Measurements from ENCODE around the gene EMCN.
"Not testable (repeated sequence)": the region's sequence is repeated elsewhere in the genome, so short reads cannot be mapped to it uniquely, and the experiment has no call there.

Gene EMCN

DNA sequence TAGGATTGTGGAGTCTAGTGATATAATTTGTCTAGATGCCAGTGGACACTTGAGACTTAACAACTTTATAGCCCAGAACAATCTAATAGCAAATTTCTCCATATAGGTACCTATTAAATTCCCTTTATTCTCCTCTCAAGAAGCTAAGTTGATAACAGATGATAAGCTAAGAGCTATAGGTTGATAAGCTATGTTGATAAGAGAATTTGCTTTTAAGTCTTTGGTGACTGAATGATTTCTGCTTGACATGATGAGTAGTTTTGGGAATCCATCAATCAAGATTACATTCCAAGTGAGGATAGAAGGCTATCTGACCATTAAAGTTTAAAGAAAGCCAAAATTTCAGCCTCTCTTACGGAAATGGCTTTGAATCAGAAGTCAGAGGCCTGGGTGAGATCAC is 131.6 kb downstream of the EMCN start:
- no peak for DNase-seq (ENCODE audit: extremely low read depth in 1 of 2, low read depth in 1 of 2)

DNA sequence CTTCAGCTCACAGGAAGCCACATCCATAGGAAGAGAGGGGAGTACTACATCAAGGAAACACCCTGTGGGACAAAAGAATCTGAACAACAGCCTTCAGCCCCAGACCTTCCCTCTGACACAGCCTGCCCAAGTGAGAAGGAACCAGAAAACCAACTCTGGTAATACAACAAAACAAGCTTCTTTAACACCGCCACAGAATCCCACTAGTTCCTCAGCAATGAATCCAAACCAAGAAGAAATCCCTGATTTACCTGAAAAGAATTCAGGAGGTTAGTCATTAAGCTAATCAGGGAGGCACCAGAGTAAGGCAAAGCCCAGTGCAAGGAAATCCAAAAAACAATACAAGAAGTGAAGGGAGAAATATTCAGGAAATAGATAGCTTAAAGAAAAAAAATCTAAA is 137.4 kb downstream of the EMCN start:
- DNase-seq (ENCODE audit: extremely low read depth in 1 of 2, low read depth in 1 of 2) = not testable (repeated sequence)

DNA sequence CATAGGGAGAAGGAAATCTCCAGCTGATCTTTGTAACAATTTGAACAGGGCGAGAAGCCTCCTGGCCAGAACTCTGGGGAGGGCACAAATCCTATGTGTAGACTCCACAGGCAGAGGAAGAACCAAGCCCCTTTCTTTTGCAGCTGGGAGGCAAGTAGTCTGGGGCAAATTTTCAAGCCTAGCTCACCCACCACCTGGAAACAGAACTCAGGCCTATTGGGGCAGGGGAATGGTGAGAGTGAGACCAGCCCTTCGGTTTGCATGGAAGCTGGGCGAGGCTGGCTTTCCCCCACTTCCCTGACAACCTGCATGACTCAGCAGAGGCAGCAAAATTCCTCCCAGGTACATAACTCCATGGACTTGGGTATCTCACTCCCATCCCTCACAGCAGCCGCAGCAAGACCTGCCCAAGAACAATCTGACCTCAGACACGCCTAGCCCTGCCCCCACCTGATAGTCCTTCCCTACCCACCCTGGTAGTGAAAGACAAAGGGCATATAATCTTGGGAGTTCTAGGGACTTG is 138.2 kb downstream of the EMCN start:
- no peak for DNase-seq (ENCODE audit: extremely low read depth in 1 of 2, low read depth in 1 of 2)

DNA sequence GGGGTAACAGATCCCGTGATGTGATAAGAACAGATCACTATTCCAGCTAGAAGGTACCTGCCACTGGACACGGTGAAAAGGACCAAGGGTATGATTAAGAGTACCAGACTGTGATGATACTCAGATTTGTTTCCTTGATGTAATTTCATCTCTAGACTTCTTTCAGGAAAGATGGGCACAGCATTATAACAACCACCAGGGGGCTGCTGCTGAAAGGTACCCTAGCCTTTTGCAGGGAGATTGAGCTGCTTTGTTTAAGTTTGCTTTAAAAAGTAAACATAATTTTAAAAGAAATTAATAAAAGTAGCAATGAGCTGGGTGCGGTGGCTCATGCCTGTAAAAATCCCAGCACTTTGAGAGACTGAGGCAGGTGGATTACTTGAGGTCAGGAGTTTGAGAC is 145.4 kb downstream of the EMCN start:
- DNase-seq (ENCODE audit: extremely low read depth in 1 of 2, low read depth in 1 of 2) = no peak

DNA sequence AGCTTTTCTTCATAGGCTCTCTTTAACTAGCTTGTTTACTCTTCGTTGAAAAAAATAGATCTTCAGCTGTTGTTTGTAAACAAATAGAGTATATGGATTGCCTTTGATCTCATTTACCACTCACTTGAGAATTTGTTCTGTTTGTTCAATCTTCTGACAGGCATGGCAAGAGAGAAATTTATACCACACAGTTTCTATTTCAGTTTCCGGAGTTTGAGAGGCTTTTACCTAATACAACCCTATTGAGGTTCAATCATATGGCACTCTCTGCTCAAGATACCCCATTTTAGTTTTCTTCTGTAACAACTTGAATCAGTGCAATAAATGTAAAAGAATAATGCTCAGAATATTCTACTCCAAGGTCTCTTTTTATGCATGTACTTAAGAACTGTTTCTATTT is 148.0 kb downstream of the EMCN start:
- no peak for DNase-seq (ENCODE audit: extremely low read depth in 1 of 2, low read depth in 1 of 2)

DNA sequence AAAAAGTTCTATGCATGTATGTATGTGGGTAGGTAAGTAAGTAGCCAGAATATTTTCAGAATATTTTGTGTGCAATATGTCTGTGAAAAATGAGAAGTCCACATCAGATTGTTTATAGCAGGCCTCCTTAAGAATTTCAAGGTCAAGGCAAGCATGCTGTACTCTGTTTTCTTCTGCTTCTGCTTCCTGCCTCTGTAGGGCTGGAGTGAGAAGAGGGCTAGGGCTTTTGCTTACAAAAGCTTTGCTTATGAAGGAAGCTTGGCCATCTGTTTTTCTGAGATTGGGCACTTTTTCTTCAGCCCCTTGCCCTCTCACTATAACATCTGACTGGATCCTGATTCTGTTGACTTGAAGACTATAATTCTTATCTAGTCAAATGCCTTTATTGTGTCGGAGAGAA is 150.4 kb downstream of the EMCN start:
- no peak for DNase-seq (ENCODE audit: extremely low read depth in 1 of 2, low read depth in 1 of 2)

DNA sequence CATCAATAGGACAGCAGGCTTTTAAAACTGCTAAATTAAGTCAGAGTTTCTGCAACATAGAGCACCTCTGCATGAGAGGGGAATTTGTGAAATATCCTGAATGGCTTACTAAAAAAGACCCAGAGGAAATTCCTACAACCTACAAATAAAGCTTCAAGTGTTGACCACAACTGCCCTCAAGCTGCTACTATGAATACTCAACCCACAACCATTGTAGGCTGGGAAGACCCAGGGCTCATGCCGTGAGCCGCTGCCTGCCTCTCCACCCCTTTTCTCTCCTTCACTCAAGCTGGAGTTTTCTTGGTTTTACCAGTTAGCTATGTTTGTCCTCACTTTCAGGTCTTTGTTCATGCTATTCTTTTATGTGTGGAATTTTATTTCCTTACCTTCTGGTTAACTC is 151.6 kb downstream of the EMCN start:
- no peak for DNase-seq (ENCODE audit: extremely low read depth in 1 of 2, low read depth in 1 of 2)

DNA sequence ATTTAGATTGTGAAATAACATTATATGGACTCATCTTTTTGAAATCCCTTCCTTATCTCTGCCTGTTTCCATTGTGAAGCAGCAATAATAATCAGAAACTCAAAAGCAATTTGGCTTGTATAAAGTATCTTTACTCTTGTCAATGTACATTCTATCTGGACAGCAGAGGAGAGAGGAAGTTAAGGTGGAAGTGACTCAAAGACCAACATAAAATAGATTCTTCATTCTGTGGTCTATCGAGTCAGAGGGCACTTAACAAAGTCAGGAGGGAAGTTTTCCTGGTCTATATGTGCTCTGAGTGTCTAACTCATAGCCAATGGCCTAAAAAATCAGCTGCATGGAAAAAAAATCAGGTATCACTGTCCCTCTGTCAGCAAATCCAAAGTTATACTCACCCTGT is 155.5 kb downstream of the EMCN start:
- no peak for DNase-seq (ENCODE audit: extremely low read depth in 1 of 2, low read depth in 1 of 2)

DNA sequence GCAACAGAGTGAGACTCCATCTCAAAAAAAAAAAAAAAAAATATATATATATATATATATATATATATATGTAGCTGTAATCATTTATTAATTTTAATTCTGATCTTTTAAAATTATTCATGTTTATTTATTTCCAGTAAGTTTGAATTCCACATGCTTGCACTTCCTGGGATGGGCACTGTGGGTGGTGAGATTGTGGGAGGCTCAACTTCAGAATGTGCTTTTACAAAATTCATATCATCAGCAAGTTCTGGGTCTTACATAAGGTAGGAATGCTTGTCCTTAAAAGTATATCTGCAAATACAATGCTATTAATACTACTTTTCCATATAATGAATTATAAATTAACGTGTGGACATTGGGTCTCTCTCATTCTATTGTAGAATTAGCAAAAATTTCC is 156.5 kb downstream of the EMCN start:
- no peak for DNase-seq (ENCODE audit: extremely low read depth in 1 of 2, low read depth in 1 of 2)

DNA sequence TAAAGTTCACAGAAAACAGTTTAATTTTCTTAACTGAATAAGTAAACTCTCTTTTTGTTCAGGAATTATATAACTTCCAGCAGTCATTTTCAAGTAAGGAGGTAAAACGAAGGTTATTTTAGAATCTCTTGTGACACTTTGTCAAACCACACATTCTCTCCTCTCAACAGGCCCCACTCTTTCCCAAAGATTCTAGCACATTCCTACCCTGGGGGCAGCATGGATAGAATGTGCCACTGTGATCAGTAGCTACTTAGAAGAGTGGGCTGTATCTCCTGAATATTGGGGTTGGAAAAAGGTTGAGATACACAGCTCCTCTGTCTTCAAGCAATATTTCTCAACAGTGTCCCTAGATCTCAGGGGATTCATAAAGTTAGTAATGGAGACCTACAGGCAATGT is 157.6 kb downstream of the EMCN start:
- DNase-seq (ENCODE audit: extremely low read depth in 1 of 2, low read depth in 1 of 2) = no peak

DNA sequence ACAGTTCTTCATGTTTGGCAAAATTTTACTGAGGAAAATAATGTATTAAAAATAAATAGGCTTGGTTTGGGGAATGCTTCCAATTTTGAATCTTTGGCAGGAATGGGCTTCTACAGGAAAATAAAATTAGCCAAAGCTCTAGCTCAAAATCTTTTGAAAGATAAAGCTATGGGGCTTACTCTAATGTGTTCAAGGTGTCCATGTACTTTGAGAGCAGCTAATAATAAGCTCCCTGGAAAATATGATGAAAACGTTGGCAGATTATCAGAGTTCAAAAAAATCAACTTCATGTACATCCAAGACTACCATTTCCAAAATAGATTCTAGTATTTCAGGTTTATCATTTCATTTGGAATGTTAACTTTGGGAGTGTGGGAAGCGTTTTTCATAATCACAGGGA is 158.4 kb downstream of the EMCN start:
- DNase-seq (ENCODE audit: extremely low read depth in 1 of 2, low read depth in 1 of 2) = no peak

DNA sequence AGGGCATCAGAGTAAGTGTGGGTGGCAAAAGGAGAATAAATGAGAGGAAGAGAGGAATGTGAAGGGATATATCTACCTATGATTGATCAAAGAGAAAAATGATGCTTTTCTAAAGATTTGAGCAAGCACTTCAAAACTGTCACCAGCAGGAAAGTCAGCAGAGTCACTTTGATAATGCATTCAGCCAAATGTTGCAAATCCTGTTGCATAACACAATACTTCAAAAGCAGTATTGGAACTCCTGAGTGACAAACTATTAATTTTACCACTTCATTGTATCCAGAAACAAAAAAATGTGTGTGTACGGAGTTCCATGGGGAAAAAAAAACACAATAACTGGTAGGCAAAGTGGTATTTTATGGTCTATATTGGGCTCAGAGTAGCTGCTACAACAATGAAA is 160.3 kb downstream of the EMCN start:
- DNase-seq (ENCODE audit: extremely low read depth in 1 of 2, low read depth in 1 of 2) = no peak

DNA sequence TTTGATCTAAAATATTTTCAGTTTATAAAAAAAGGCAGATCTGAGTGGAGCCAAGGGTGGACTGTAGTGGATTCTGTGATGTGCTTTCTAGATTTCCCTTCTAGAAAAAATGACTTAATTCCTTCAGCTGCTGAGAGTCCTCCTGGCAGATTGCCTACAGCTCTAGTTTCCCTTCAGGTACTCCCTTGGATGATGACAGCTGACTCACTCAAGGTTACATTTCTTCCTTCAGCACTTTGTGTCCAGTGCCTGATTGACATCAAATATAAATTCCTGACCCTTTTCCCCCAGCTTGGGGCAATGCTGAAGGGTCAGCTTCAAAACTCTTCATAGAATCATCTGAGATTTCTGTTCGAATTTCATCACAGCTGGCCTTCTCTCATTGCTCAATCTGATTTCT is 161.7 kb downstream of the EMCN start:
- DNase-seq (ENCODE audit: extremely low read depth in 1 of 2, low read depth in 1 of 2) = no peak

DNA sequence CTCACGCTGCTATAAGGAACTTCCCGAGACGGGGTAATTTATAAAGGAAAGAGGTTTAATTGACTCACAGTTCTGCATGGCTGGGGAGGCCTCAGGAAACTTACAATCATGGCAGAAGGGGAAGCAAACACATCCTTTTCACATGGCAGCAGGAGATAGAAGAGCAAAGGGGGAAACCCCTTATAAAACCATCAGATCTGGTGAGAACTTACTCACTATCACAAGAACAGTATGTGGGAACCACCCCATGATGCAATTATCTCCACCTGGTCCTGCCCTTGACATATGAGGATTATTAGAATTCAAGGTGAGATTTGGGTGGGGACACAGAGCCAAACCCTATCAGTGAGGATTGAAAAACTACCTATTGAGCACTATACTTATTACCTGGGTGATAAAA is 165.5 kb downstream of the EMCN start:
- DNase-seq (ENCODE audit: extremely low read depth in 1 of 2, low read depth in 1 of 2) = not testable (repeated sequence)

DNA sequence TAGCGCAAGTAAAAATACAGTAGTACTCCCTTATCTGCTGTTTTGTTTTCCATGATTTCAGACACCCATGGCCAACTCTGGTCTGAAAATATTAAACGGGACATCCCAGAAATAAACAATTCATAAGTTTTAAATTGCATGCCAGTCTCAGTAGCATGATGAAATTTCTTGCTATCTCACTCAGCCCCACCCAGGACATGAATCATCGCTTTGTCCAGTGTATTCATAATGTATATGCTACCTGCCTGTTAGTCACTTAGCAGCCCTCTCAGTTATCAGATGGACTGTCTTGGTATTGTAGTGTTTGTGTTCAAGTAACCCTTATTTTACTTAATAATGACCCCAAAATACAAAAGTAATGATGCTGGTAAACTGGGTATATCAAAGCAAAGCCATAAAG is 169.3 kb downstream of the EMCN start:
- DNase-seq (ENCODE audit: extremely low read depth in 1 of 2, low read depth in 1 of 2) = no peak

DNA sequence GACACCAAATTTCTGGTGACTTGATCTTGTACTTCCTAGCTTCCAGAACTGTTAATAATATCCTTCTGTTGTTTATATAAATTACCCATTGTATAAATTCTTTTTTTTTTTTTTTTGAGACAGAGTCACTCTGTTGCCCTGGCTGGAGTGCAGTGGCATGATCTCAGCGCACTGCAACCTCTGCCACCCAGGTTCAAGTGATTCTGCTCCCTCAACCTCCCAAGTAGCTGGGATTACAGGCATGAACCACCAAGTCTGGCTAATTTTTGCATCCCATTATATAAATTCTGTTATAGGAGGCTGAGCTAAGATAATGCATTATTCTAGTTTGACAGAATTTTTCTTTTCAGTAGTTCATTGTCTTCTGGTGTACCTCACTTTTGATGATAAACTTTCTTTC is 170.6 kb downstream of the EMCN start:
- no peak for DNase-seq (ENCODE audit: extremely low read depth in 1 of 2, low read depth in 1 of 2)

DNA sequence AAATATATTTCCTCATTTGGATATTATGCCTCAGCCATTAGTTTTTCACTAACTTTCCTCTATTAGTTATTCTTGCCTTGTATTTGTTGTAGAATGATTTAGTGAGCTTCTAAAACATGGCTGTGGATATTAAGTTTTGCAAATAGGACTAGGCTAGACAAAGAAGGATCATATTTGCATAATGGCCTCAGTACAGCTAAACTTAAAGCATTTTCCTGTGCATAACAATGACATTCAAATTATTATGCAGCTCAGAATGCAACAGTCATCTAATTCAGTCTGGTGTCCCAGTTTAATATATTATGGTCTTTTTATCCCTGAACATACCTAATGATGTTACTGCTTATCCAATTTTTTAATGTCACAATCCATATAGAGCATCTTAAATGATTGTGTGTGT is 172.2 kb downstream of the EMCN start:
- no peak for DNase-seq (ENCODE audit: extremely low read depth in 1 of 2, low read depth in 1 of 2)
